ENCODE results near the gene FAM98C.

DNA sequence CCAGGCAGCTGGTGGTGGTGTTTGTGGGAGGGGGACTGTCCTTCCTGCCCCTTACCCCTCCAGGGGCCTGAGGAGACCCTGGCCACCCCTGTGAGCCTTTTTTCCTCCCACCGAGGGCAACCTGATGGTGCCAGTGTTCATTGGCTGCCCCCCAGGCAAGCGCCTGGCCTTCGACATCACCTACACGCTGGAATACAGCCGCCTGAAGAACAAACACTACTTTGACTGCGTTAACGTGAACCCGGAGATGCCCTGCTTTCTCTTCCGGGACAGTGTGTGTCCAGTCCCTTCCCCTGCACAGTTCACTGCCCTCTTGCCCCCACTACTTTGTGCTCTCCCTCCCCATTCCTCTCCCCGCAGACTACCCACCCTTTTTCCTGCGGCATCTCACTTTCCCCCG lies 35.9 kb upstream of the FAM98C start:
- TF ChIP-seq, protein P1, sequence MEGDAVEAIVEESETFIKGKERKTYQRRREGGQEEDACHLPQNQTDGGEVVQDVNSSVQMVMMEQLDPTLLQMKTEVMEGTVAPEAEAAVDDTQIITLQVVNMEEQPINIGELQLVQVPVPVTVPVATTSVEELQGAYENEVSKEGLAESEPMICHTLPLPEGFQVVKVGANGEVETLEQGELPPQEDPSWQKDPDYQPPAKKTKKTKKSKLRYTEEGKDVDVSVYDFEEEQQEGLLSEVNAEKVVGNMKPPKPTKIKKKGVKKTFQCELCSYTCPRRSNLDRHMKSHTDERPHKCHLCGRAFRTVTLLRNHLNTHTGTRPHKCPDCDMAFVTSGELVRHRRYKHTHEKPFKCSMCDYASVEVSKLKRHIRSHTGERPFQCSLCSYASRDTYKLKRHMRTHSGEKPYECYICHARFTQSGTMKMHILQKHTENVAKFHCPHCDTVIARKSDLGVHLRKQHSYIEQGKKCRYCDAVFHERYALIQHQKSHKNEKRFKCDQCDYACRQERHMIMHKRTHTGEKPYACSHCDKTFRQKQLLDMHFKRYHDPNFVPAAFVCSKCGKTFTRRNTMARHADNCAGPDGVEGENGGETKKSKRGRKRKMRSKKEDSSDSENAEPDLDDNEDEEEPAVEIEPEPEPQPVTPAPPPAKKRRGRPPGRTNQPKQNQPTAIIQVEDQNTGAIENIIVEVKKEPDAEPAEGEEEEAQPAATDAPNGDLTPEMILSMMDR (IDR thresholded peaks at IDR 0.05 in 8 of 11, conservative IDR thresholded peaks at IDR 0.05 in 3 of 11): no peak
- no peak for TF ChIP-seq POLR2A (IDR thresholded peaks at IDR 0.05)

Measured in spleen (tissue), 7 donors.